CD4-positive, alpha-beta memory T cell (primary cell): ENCODE data around the gene LGR6. TPM values are rescaled to one million over a fixed set of nuclear protein-coding genes. Genes with fewer than 3 reads are reported as not detected.

ENCODE experiments used
- CTCF ChIA-PET: fragments of 350-600 bp; sonication (Branson Sonifier 250); formaldehyde crosslinking; loops from one replicate; lab custom pipeline; 2021; ENCODE audit warnings: inconsistent platforms; ENCODE audit not compliant: partially characterized antibody; lab: Charles Lee
- POLR2A ChIA-PET: fragments of 350-600 bp; sonication (Branson Sonifier 250); formaldehyde crosslinking; loops from one replicate; lab custom pipeline; 2021; ENCODE audit not compliant: partially characterized antibody; lab: Charles Lee
- DNase-seq, 5 donors: peaks; one replicate each; pipeline versions ENCODE4 v3.0.0 to v3.0.0-alpha.2; 2020 to 2022; ENCODE audit warnings: mixed read lengths in 1 of 5
- H3K27ac ChIP-seq: one replicate; pipeline ENCODE4 v1.7.0; 2013; ENCODE audit warnings: low read depth, low read length
- H3K27me3 ChIP-seq: 2 replicates; pipeline ENCODE4 v1.7.0; 2013; ENCODE audit warnings: mild to moderate bottlenecking, low read length, moderate library complexity; ENCODE audit not compliant: insufficient read depth
- H3K36me3 ChIP-seq: 2 replicates; pipeline ENCODE4 v1.7.0; 2013; ENCODE audit warnings: mild to moderate bottlenecking, low read length, moderate library complexity; ENCODE audit not compliant: insufficient read depth
- H3K4me1 ChIP-seq: 2 replicates; pipeline ENCODE4 v1.7.0; 2013; ENCODE audit warnings: mild to moderate bottlenecking, low read length, moderate library complexity; ENCODE audit not compliant: insufficient read depth
- H3K4me3 ChIP-seq, 2 donors: one replicate each; pipeline ENCODE4 v1.7.0; 2013; ENCODE audit warnings: low read length in 2 of 2, mild to moderate bottlenecking in 1 of 2
- H3K9me3 ChIP-seq, 2 donors: one replicate each; pipeline ENCODE4 v1.7.0; 2013; ENCODE audit warnings: low read length in 2 of 2, control low read depth in 1 of 2; ENCODE audit not compliant: control insufficient read depth in 1 of 2
- H3K27ac Mint-ChIP-seq, 7 donors: one replicate each; pipeline ENCODE4 v1.8.0; 2020 to 2021; ENCODE audit warnings: mixed read lengths in 7 of 7, mild to moderate bottlenecking in 6 of 7, inconsistent platforms in 3 of 7, moderate library complexity in 3 of 7
- H3K27me3 Mint-ChIP-seq, 2 donors: one replicate each; pipeline ENCODE4 v1.8.0; 2020 to 2021; ENCODE audit warnings: mixed read lengths in 2 of 2
- H3K36me3 Mint-ChIP-seq, 2 donors: one replicate each; pipeline ENCODE4 v1.8.0; 2020 to 2021; ENCODE audit warnings: mixed read lengths in 2 of 2, inconsistent platforms in 1 of 2, mild to moderate bottlenecking in 1 of 2
- H3K4me1 Mint-ChIP-seq, 4 donors: one replicate each; pipeline ENCODE4 v1.8.0; 2020 to 2021; ENCODE audit warnings: mixed read lengths in 4 of 4, mild to moderate bottlenecking in 1 of 4
- H3K4me3 Mint-ChIP-seq, 8 donors: one replicate each; pipeline ENCODE4 v1.8.0; 2020 to 2021; ENCODE audit warnings: mixed read lengths in 8 of 8, mild to moderate bottlenecking in 7 of 8, moderate library complexity in 6 of 8, inconsistent platforms in 3 of 8
- H3K9me3 Mint-ChIP-seq, 8 donors: one replicate each; pipeline ENCODE4 v1.8.0; 2020 to 2021; ENCODE audit warnings: mixed read lengths in 8 of 8, mild to moderate bottlenecking in 5 of 8, inconsistent platforms in 3 of 8, moderate library complexity in 1 of 8
- intact Hi-C: fragments of 100-400 bp; cut with micrococcal nuclease; formaldehyde crosslinking; loops from one replicate; pipeline ENCODE4 v1.15.1; 2023
- polyA plus RNA-seq, 2 donors: library from polyadenylated mRNA; unstranded; fragments of 300-500 nt; fragmentation: Illumina TruSeq; gene quantifications; one replicate each; pipeline ENCODE4 v1.2.3, GENCODE V29; 2021
- total RNA-seq, 2 experiments: library from RNA; stranded (reverse); gene quantifications; one replicate each; pipeline ENCODE4 v1.2.3, GENCODE V29; 2021

LGR6 gene
- total and polyA plus RNA-seq, 4 experiments from 2014 or later, result 0.16 to 0.33 (median 0.17) TPM; not detected in 1

DNA sequence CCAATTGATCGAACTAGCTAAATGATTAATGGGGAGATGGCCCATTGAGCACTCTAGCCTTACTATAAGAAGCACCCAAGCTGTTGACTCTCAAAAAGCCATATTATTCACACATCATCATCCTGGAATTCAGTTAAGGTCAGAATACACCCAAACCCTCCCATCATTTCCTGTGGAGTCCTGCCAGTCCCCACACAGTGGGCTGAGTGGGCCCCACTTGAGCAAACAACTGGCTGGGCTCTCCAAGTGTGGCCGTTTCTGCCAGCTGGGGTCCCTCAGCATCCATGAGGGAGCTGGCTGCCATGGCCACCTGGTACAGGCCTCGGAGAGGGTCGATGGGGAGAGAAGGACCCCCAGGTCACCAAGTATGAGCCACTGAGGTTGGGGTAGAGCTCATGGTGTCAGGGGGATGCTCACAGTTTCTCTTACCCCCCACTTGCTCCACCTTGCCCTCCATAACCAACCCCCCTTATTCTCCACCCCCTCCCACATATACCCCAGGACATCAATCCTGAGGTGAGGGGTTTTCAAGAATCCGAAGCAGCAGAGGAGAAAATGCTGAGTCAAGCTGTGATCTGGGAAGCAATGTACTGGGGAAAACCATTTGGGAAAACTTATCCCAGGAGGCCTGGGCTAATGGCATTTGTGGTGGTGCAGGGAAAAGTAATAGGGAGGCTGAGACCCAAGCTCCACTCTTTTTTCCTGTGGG is 87.9 kb downstream of the LGR6 start:
- POLR2A ChIA-PET, result no interaction called here
- Mint-ChIP-seq H3K4me3 (no peak overlapping the region), H3K36me3 (no peaks in the 10 kb centered on the region), H3K27ac (no peak overlapping the region), H3K9me3 (no peaks in the 10 kb centered on the region), H3K4me1 (peaks cover 8 to 26% (median 15%) of the 10 kb centered on the region in 4 donors), H3K27me3 (no peaks in the 10 kb centered on the region)
- CTCF ChIA-PET, result interaction anchor here (0.8 to 1.1 kb wide), 3 partner anchors 9 to 89 kb away, joined by 3 to 5 read pairs (median 3); no protein-coding TSS in a partner anchor
- Histone ChIP-seq H3K9me3 (no peaks in the 10 kb centered on the region), H3K27ac (no peak overlapping the region), H3K27me3 (no peaks in the 10 kb centered on the region), H3K36me3 (no peaks in the 10 kb centered on the region), H3K4me1 (peaks cover 12% of the 10 kb centered on the region), H3K4me3 (no peak overlapping the region)
- no peak for DNase-seq
- intact Hi-C loops, result no loop called here

DNA sequence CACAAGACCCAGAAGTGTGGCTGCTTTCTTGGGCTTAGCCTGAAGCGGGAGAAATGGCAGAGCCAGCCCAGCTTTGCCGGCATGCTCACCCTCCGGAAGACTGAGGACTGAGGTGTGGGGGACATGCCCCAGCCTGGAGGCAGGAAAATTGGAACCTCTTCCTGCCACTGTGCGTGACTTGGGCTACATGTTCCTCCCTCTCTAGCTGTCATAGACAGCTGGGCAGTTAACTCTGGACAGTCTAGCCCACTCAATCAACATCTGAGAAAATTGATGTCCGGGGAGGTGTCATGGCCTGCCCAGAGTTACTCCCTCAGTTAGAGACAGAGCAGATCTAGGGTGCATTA is 88.4 kb downstream of the LGR6 start:
- intact Hi-C loops, result no loop called here
- CTCF ChIA-PET, result interaction anchor here (0.9 to 1.1 kb wide), 3 partner anchors 9 to 32 kb away, joined by 3 to 5 read pairs (median 5); no protein-coding TSS in a partner anchor
- Histone ChIP-seq H3K36me3 (no peaks in the 10 kb centered on the region), H3K4me3 (no peak overlapping the region), H3K27me3 (no peaks in the 10 kb centered on the region), H3K9me3 (no peaks in the 10 kb centered on the region), H3K27ac (no peak overlapping the region), H3K4me1 (peaks cover 12% of the 10 kb centered on the region)
- H3K9me3 Mint-ChIP-seq, result no peaks in the 10 kb centered on the region
- no peaks in the 10 kb centered on the region for H3K27me3 Mint-ChIP-seq
- DNase-seq, result no peak
- H3K4me3 Mint-ChIP-seq, result no peak overlapping the region
- H3K36me3 Mint-ChIP-seq, result no peaks in the 10 kb centered on the region
- peaks cover 8 to 26% (median 15%) of the 10 kb centered on the region in 4 donors for H3K4me1 Mint-ChIP-seq
- no peak overlapping the region for H3K27ac Mint-ChIP-seq
- POLR2A ChIA-PET, result no interaction called here

GRCh38 chr1:202282596-202283283 is 89.1 kb downstream of the LGR6 start:
- Histone ChIP-seq H3K4me3 (no peak overlapping the region), H3K27ac (no peak overlapping the region), H3K4me1 (peaks cover 12% of the 10 kb centered on the region), H3K27me3 (no peaks in the 10 kb centered on the region), H3K36me3 (no peaks in the 10 kb centered on the region), H3K9me3 (no peaks in the 10 kb centered on the region)
- no peak for DNase-seq
- H3K27me3 Mint-ChIP-seq, result no peaks in the 10 kb centered on the region
- ChIA-PET POLR2A (no interaction called here), CTCF (interaction anchor here (1.0 to 1.4 kb wide), 3 partner anchors 8 to 98 kb away, joined by 3 to 5 read pairs (median 5); no protein-coding TSS in a partner anchor)
- H3K27ac Mint-ChIP-seq, result peak overlapping the region in 2 of 7 donors; percentile 58 to 60
- H3K9me3 Mint-ChIP-seq, result no peaks in the 10 kb centered on the region
- H3K36me3 Mint-ChIP-seq, result no peaks in the 10 kb centered on the region
- intact Hi-C loops, result no loop called here
- H3K4me3 Mint-ChIP-seq, result peak overlapping the region in 1 of 8 donors; percentile 26
- peaks cover 8 to 26% (median 15%) of the 10 kb centered on the region in 4 donors for H3K4me1 Mint-ChIP-seq

DNA sequence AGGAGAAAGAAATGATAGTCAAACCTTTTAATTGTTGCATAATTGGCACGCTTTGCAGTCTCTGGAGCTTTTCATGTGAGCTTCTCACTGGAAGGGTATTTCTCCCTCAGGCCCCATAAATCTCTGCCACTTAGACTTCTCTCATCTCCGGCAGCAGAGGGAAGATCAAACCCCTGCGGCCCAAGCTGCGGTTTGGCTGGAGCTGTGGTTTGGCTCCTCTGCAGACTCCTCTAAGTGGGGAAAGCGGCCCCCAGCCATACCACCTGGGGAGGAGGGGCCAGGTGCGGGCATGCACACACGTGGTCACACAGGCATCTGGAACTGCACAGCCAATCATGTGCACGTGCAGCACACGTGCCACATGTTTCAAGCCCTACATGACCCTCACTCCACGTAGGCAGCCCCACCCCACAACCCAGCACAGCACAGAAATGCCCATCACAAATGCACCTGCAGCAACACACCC is 89.8 kb downstream of the LGR6 start:
- H3K36me3 Mint-ChIP-seq, result no peaks in the 10 kb centered on the region
- no peaks in the 10 kb centered on the region for H3K9me3 ChIP-seq
- H3K36me3 ChIP-seq, result no peaks in the 10 kb centered on the region
- intact Hi-C loops, result no loop called here
- no peaks in the 10 kb centered on the region for H3K27me3 Mint-ChIP-seq
- H3K27ac Mint-ChIP-seq, result peak overlapping the region in 2 of 7 donors; percentile 5 to 24
- no peaks in the 10 kb centered on the region for H3K9me3 Mint-ChIP-seq
- H3K27me3 ChIP-seq, result no peaks in the 10 kb centered on the region
- H3K4me3 ChIP-seq, result no peak overlapping the region
- DNase-seq, result peak; percentile 5 to 40 (median 10)
- ChIA-PET POLR2A (no interaction called here), CTCF (interaction anchor here (1.0 to 1.4 kb wide), 2 partner anchors 9 to 98 kb away, joined by 3 to 5 read pairs; no protein-coding TSS in a partner anchor)
- peaks cover 12% of the 10 kb centered on the region for H3K4me1 ChIP-seq
- peak overlapping the region in 4 of 8 donors; percentile 26 to 37 (median 32) for H3K4me3 Mint-ChIP-seq
- H3K27ac ChIP-seq, result no peak overlapping the region
- peaks cover 8 to 26% (median 15%) of the 10 kb centered on the region in 4 donors for H3K4me1 Mint-ChIP-seq

GRCh38 chr1:202283991-202284390 is 90.4 kb downstream of the LGR6 start:
- intact Hi-C loops, result no loop called here
- H3K27me3 Mint-ChIP-seq, result no peaks in the 10 kb centered on the region
- CTCF ChIA-PET, result interaction anchor here (0.8 to 1.4 kb wide), 3 partner anchors 10 to 60 kb away, joined by 3 to 5 read pairs (median 5); no protein-coding TSS in a partner anchor

DNA sequence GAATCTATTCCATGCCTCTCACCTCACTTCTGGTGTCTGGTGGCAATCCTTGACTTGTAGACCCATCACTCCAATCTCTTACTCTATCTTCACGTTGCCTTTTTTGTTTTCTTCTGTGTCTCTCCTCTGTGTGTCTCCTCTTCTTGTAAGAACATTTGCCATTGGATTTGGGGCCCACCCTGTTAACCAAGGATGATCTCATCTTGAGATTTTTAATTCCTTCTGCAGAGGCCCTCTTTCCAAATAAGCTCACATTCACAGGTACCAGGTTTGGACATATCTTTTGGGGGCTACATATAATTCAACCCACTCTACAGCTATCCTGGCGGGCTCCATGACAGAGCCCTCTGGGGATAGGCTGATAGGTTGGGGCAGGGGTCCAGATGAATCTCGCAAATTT is 92.3 kb downstream of the LGR6 start:
- Mint-ChIP-seq H3K9me3 (no peaks in the 10 kb centered on the region), H3K4me1 (peaks cover 8 to 26% (median 15%) of the 10 kb centered on the region in 4 donors), H3K27ac (peak overlapping the region in 2 of 7 donors; percentile 4 to 51), H3K36me3 (no peaks in the 10 kb centered on the region), H3K27me3 (no peaks in the 10 kb centered on the region), H3K4me3 (no peak overlapping the region)
- H3K9me3 ChIP-seq, result no peaks in the 10 kb centered on the region
- ChIA-PET CTCF (interaction anchor here (1.9 to 2.1 kb wide), 2 partner anchors 11 to 28 kb away, joined by 6 to 10 read pairs; no protein-coding TSS in a partner anchor), POLR2A (no interaction called here)
- no peak overlapping the region for H3K4me3 ChIP-seq
- H3K4me1 ChIP-seq, result peaks cover 12% of the 10 kb centered on the region
- no peak for DNase-seq
- intact Hi-C loops, result no loop called here
- H3K27me3 ChIP-seq, result no peaks in the 10 kb centered on the region
- H3K27ac ChIP-seq, result no peak overlapping the region
- no peaks in the 10 kb centered on the region for H3K36me3 ChIP-seq

More at GRCh38 chr1:202283991-202284390, 90.4 kb downstream of the LGR6 start:
- Histone ChIP-seq H3K4me1 (peaks cover 12% of the 10 kb centered on the region), H3K27me3 (no peaks in the 10 kb centered on the region), H3K9me3 (no peaks in the 10 kb centered on the region), H3K36me3 (no peaks in the 10 kb centered on the region), H3K4me3 (no peak overlapping the region), H3K27ac (no peak overlapping the region)
- no peak overlapping the region for H3K4me3 Mint-ChIP-seq
- no peaks in the 10 kb centered on the region for H3K9me3 Mint-ChIP-seq
- POLR2A ChIA-PET, result no interaction called here
- H3K4me1 Mint-ChIP-seq, result peaks cover 8 to 26% (median 15%) of the 10 kb centered on the region in 4 donors
- no peaks in the 10 kb centered on the region for H3K36me3 Mint-ChIP-seq
- peak in 1 of 5 donors; percentile 35 for DNase-seq
- no peak overlapping the region for H3K27ac Mint-ChIP-seq

- Histone ChIP-seq H3K9me3 (no peaks in the 10 kb centered on the region), H3K27ac (no peak overlapping the region), H3K4me3 (no peak overlapping the region), H3K4me1 (peaks cover 12% of the 10 kb centered on the region), H3K36me3 (no peaks in the 10 kb centered on the region), H3K27me3 (no peaks in the 10 kb centered on the region)
- no peak for DNase-seq
- intact Hi-C loops, result no loop called here
- no peaks in the 10 kb centered on the region for H3K36me3 Mint-ChIP-seq
- ChIA-PET CTCF (interaction anchor here (1.3 to 2.1 kb wide), 2 partner anchors 12 to 43 kb away, joined by 4 to 10 read pairs; no protein-coding TSS in a partner anchor), POLR2A (no interaction called here)
- H3K4me1 Mint-ChIP-seq, result peaks cover 8 to 26% (median 15%) of the 10 kb centered on the region in 4 donors
- H3K9me3 Mint-ChIP-seq, result no peaks in the 10 kb centered on the region
- H3K27ac Mint-ChIP-seq, result peak overlapping the region in 1 of 7 donors; percentile 15
- no peaks in the 10 kb centered on the region for H3K27me3 Mint-ChIP-seq
- H3K4me3 Mint-ChIP-seq, result no peak overlapping the region
Observed at GRCh38 chr1:202286622-202287097, 93.1 kb downstream of the LGR6 start.
